HG03521 (cell line): ENCODE results near the gene NCKAP1.
"Not testable (repeated sequence)": the region's sequence is repeated elsewhere in the genome, so short reads cannot be mapped to it uniquely, and the experiment has no call there.

ENCODE experiments used
- ATAC-seq: cut with Tn5 transposase; IDR thresholded peaks from one replicate; pipeline ENCODE4 v1.9.1; 2021; ENCODE audit warnings: mild to moderate bottlenecking, moderate library complexity; ENCODE audit not compliant: unreplicated experiment

NCKAP1 gene

DNA sequence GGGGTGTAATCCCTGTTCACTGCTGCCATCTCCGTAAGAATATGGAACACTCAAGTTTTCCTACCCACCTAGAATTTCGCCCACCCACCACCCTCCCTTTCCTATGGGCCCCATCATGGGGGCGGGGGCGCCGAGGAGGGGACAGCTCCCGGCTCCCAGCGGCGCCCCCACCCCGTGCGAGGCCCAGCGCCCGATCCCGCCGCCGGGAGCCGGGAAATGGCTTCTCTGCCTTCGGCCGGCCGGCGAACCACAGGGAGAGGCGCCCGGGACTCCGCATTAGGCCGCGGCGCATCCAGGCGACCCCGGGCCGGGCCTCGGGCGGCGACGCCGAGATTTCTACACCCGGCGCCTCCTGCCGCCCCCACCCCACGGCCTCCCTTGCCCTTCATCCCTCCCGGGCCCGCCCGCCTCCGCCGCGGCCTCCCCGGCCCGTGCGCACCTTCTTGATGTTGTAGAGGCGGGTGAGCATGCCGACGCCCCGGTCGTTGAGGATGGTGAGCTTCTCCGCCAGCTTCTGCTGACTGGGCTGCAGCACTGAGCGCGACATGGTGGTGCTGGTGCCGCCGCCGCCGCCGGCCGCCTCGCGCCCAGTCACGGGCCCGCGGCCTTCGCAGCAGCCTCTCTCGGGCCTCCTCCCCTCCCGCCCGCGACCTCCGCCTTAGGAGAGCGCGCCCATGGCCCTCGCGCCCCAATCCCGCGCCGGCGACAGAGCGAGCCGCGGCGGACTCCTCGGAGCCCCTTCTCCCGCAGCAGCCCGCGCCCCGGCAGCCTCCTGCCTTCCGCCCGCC lies 510 bp downstream of the NCKAP1 start:
- peak; percentile 45 for ATAC-seq

DNA sequence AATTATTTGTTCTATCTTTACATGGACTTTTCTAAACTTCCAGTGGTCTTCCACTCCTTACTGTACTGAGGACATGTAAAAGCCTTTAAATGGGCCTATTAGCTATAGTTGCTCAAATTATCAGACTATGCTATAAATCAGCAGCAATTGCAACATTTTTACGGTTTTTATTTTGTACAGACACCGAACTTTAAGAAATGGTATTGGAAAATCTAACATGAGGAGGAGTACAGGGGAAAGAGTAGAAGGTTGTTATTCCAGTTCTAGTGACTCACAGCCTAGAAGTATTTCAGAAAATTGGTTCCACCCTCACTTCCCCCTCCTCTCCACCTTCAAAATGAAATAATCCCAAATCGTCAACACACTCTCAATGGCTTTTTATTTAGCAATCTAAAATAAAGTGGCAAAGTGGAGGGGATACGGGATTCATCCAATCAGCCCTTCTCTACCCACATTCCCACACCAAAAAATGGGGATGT lies 1.1 kb downstream of the NCKAP1 start:
- no peak for ATAC-seq

DNA sequence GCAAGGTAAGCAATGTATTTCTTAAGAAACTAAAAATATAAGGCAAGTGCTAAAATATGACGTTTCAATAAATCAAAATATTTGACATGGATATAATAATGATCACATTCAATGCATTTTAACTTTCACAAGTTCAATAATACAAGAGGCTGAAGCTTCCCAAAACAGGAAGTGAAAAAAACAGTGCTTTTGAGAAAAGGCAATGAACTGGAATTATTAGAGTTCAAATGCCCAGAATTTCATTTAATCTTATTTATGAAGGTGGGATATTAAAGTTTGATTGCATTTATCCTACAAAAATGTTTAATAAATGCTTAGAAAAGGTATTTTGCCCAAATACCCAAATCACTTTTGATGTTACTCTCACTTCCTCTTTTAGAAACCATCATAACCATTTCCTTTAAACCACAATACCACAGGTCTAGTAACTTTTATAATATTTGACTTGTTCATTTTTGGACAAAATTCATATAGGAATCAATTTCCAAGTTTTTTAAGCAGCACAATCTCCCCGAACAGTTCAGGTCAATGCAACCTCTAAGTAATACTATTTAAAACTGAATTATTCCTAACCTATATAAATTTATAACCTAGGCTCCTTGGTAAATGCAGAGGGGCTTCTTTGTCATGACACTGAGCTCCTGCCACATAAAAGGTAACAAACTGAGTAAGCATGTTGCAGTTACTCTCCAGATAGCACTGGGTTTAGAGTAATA lies 2.1 kb downstream of the NCKAP1 start:
- peak; percentile 31 for ATAC-seq

DNA sequence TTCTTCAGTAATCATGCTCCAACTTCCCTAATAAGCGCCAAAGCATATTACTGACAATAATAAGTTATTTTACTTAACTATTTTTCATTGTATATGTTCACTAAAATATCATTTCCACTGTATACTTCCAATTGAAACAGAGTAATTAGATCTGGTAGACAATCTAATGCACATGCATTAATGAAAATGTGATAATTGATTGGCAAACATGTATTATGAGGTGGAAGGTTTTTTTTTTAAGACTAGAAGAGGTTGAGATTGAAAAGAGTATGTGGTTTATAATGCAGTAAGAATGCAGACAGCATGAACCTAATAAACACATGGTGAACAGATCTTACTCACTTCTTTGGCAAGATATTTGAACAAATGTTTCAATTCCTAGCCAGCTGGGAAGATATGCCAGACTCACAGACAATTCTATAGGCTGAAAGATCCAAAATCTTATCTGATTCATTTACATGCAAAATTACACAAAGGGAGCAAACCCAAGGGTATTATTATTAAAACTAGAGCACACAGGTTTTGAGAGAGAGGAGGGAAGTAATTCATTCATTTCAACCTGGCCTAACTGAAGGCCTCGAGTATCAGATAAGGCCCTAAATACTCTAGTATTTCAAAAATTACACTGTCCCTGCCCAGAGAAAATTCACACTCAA lies 2.8 kb downstream of the NCKAP1 start:
- ATAC-seq: no peak

DNA sequence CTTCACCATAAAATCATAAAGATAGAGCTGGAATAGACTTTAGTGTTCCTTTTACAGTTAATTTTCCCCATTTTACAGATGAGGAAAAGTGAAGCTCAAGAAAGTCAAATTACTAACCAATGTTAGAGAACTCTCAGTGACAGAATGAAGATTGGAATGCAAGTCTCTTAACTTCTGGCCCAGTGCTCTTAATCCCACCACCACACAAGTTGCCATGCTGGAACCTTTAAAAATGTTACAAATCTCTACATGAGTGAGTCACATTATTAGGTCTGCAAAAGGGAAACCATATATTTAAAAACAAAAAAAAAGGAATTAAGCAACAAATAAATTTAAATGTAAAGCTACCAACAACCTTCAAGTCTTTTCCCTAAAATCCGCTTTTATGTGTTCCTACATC lies 3.5 kb downstream of the NCKAP1 start:
- ATAC-seq: no peak

DNA sequence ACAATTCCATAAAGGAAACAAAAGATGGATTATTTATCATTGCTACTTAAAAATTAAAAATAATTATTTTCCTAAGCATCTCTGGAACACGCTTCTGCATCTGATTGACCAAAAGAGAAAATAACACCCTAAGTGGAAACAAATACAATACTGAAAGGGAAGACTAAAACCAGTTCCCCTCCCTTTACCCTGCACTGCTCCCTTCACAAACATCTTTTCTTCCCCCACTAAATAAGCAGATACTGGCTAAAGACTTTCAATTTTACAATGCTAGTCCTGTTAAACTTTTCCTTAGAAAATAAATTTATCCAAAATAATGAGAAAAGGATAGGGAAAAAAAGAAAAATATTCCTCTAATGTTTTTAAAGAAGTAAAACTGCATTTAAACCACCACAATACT lies 4.3 kb downstream of the NCKAP1 start:
- ATAC-seq: no peak

DNA sequence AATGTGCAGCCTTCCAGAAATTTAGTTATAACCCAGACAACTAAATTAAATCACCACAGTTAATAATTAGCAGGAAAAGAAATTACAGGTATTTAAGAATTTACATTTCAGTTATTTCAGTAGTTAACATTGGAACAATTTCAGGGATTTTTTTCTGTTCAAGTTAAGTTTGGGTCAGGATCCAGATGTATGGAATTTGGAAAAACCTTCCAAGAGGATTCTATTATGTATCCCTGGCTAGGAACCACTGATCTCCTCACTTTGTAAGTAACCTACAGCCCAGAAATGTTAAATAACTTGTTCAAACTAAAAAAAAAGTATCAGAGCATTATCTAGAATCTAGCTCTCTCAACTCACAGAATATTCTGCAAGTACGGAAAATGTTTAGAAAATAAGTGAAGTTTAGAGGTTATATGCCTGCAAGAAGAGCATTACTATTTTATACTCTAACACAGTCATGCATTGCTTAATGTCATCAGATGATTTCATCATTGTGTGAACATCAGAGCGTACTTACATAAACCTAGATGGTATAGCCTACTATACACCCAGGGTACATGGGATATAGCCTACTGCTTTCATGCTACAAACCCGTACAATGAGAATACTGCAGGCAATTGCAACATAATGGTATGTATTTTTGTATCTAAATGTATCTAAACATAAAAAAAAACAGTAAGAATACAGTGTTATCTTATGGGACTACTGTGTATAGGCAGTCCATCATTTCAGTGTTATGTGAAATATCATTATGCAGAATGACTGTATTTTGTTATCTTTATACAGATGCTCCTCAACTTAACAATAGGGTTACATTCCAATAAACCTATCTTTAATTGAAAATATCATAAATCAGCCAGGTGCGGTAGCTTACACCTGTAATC lies 6.1 kb downstream of the NCKAP1 start:
- ATAC-seq: no peak

DNA sequence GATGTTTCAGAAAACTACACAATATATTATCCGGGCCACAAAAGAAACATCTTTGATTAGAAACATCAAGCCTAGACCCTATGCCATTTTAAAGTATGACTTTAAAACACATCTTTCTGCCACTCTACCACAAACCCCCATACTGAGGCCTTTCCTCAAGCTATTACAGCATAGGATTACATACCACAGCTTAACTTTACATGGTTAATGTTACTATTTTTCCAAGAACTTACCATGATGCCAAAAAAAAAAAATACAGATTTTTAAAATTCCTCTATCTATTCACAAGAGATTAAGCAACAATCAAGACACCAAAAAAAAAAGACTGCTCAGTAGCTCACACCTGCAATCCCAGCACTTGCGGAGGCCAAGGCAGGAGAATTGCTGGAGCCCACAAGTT lies 9.0 kb downstream of the NCKAP1 start:
- ATAC-seq: no peak

DNA sequence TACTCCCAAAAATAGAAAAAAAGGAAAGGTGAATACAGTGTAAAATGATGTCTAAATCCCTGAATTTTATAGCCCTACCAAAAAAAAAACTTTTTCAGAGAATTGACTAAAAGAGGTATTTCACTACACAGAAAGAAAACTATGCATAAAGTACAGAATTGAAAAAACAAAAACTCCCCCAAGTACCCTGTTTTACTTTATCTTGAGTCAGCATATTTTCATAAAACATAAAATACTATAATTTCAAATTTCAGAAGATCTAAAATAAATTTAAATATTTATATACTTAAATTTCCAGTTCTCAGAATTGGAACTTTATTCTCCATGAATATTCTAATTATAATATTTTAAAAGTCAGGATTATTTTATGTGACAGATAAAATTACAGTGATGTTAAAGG lies 10.1 kb downstream of the NCKAP1 start:
- ATAC-seq: no peak

DNA sequence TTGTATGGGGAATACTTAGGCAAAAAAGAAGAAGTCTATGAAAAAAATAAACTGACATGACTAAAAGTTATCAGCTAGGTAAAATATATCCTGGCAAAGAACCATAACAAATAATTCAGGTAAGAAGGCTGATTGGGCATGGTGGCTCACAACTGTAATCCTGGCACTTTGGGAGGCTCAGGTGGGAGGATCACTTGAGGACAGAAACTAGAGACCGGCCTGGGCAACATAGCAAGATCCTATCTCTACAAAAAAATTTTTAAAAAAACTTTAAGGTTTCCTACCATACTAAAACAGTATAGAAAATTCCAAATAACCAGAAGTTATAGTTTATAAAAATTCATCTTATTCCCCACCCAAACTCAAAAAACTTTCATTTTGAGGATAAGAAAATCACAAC lies 10.8 kb downstream of the NCKAP1 start:
- no peak for ATAC-seq

DNA sequence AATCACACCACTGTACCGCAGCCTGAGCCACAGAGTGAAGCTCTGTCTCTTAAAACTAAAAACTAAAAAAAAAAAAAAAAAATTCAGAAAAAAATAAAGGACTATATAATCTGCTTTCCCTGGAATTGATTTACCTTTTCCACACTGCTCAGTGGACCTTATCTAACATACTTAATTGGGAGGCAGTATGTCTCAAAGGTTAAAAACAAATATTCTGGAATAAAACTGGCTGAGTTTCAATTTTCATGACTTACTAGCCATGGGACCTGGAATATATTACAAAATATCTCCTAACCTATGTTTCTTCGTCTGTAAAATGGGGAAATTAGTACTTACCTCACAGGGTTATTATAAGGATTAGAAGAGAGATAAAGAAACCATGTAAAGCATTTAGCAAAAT lies 11.8 kb downstream of the NCKAP1 start:
- no peak for ATAC-seq

DNA sequence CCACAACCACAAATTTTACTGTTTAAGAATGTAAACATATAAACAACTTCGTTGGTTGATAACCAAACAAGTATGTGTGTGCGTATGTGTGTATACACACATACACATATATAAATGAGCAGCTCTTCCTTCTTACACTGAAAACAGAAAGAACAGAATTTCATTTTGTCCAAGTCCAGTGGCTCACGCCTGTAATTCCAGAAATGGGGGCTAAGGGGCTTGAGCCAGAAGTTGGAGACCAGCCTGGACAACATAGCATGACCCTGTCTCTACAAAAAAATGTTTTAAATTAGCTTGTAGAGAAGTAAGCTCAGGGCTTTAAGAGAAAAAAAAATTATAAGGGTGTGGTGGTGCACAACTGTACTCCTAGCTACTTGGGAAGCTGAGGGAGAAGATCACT lies 12.3 kb downstream of the NCKAP1 start:
- ATAC-seq: no peak

DNA sequence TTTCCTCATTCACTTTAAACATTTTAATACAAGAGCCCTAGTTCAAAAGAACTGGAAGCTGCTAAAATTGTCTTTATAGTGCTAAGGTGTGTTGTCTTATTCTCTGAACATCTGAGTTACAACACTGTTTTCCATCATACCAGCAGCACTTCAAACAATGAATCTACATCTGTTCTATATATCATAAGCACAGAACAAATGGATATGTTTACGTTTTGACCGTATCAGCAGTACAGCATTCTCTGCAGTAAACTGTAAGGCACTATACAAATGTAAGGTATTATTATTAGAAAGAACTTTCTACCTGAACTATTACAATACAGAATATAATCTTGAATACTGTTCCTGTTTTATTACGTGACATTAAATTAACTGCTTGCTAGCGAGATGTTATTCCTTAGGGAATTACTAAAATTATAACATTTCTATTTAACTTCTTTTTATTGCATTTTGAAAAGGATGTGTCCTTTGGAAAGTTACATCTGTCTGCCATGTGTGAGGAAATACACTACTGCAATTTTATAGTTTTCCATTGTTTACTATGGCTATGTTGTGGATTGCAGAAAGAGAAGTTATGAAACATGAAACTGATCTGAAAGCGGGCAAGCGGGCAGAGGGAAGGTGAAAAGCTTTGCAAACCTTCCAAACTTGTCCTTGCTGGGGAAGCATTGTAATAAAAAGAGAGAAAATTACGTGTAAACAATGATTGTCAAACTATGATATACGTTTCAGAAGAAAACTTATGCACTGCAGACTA lies 13.7 kb downstream of the NCKAP1 start:
- ATAC-seq: no peak

DNA sequence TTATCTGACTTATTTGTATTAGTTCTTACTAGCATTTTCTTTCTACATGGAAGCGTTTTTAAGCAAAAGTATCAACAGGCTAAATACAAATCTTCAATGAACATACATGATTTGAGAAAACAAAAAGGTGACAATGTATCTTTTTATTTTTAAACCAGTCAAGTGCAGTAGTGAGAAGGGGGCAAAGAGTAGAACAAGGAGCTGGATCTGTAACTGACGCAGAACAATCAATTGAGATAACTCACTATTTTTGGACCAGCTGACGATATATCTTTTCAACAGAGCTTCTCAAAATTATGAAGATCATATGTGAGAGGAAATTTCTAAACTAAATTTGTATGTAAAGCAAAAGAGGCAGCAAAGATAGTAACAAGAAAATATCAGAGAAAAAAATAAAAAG lies 15.5 kb downstream of the NCKAP1 start:
- no peak for ATAC-seq

DNA sequence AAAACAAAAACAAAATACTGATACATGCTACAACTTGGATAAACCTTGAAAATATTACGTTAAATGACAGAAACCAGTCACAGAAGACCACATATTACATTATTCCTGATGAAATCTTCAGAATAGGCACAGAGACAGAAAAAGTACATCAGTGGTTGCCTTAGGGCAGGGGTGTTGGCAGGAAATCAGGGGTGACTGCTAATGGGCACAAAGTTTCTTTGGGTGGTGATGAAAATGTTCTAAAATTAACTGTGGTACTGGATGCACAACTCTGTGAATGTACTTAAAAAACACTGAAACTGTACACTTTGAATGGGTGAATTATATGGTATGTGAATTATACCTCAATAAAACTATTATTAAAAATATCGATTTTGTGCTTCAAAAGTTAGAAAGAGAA lies 16.6 kb downstream of the NCKAP1 start:
- no peak for ATAC-seq

DNA sequence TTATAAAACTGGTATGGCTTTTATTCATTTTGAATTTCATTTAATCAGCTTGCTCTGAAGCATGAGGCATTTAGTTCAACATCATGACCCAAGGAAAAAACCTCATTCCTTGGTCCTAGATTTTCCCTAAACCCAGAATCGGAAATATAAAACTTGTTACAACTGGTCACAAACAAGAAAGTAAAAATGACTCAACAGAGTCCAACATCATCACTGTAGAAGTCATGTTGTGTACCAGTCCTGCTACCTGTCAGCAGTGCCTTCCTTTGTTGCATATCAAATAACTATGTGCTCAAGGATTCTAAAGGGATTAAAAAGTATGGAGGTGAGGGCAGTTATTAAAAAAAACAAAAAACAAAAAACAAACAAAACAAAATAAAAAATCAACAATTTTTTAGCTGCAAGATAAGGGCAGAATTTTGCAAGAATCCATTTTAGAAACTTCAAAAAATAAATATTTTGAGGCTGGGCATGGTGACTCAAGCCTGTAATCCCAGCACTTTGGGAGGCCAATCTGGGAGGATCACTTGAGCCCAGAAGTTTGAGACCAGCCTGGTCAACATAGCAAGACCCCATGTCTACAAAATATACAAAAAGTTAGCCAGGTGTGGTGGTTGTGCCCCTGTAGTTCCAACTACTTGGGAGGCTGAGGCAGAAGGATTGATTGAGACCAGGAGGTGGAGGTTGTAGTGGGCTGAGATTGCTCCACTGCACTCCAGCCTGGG lies 18.4 kb downstream of the NCKAP1 start:
- ATAC-seq: no peak

DNA sequence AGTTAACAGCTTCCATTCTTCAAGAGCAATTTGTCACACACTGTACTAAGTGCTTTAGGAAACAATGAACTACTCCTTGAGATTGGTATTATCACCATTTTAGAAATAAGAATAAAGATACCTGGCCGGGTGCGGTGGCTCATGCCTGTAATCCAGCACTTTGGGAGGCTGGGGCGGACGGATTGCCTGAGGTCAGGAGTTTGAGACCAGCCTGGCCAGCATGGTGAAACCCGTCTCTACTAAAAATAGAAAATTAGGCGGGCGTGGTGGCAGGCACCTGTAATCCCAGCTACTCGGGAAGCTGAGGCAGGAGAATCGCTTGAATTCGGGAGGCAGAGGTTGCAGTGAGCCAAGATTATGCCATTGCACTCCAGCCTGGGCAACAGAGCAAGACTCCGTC lies 20.4 kb downstream of the NCKAP1 start:
- ATAC-seq: not testable (repeated sequence)

DNA sequence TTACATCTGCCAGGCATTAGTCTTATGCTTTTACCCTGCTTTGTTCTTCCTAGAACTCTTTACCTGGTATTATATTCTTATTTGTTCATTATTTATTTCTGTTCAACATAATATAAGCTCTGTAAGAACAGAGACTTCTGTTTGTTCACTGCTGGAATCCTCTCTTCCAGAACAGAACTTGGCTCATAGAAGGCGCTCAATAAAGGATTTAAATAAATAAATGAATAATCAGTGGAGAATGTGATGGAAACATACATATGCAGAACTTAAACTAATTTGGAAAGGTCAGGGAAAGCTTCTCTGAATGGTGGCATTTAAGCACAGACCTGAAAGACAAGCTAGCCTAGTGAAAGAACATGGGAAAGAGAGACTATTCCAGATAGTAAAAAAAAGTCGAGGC lies 24.3 kb downstream of the NCKAP1 start:
- no peak for ATAC-seq

DNA sequence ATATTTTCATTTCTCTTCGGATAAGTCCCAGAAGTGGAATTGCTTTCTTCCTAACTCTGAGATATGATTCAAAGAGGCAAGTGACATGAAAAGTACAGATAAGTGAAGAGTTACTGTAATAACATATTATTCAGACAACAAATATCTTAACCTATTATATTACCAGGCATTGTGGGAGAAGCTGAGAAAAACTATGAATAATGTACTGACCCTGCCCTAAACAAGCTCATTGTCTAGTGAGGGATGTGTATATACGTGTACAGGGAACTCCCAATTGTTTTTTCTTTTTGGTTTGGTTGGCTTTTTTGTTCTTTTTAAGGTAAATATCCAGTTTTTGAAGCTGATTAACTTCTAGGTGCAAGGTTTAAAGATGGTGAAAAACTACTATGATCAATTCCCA lies 26.5 kb downstream of the NCKAP1 start:
- no peak for ATAC-seq

DNA sequence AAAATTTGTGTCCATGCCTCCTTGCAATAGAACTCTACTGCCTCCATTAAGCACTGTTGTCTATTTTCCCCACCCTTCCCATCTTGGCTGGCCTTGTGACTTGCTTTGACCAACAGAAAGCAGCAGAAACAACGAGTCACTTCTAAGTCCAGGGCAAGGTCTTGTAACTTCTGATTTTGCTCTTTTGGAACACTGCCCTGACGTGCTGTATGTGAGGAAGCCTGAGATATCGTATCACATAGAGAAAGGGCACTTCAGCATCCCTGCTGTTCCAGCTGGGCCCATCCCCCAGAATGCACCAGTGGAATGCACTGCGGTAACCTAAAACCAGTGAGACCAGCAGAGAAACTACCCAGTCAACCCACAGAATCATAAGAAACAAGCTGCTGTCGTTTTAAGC lies 28.1 kb downstream of the NCKAP1 start:
- no peak for ATAC-seq
